Fibroblast of lung (primary cell): ENCODE results near the gene GLDC.

ENCODE experiments used
- EZH2 ChIP-seq: IDR thresholded peaks from 2 replicates; pipeline ENCODE4 v1.5.1; 2012; ENCODE audit warnings: low read length, control low read depth, mild to moderate bottlenecking; ENCODE audit errors: missing control alignments
- TF ChIP-seq, protein P1 (sequence below), 2 donors: IDR thresholded peaks in 1 of 2; conservative IDR thresholded peaks in 1 of 2; 1 replicate in 1 of 2; 2 replicates in 1 of 2; pipeline ENCODE4 v1.5.1; 2011 to 2012; ENCODE audit warnings: low read length in 2 of 2, control low read depth in 1 of 2, inconsistent platforms in 1 of 2, low read depth in 1 of 2, mild to moderate bottlenecking in 1 of 2

DNA sequence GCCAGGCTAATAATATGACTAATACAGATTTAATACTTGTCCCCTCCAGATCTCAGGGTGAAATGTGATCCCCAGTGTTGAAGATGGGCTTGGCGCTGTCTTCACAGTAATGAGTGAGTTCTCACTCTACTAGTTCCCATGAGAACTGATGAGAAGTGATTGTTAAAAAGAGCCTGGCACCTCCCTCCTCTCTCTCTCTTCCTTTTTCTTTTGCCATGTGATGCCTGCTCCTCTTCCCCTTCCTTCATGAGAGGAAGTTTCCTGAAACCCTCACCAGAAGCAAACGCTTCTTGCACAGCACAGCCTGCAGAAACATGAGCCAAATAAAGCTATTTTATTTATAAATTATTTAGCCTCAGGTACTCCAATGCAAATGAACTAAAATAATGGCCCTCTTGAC is 55.2 kb downstream of the GLDC start:
- TF ChIP-seq, protein P1, sequence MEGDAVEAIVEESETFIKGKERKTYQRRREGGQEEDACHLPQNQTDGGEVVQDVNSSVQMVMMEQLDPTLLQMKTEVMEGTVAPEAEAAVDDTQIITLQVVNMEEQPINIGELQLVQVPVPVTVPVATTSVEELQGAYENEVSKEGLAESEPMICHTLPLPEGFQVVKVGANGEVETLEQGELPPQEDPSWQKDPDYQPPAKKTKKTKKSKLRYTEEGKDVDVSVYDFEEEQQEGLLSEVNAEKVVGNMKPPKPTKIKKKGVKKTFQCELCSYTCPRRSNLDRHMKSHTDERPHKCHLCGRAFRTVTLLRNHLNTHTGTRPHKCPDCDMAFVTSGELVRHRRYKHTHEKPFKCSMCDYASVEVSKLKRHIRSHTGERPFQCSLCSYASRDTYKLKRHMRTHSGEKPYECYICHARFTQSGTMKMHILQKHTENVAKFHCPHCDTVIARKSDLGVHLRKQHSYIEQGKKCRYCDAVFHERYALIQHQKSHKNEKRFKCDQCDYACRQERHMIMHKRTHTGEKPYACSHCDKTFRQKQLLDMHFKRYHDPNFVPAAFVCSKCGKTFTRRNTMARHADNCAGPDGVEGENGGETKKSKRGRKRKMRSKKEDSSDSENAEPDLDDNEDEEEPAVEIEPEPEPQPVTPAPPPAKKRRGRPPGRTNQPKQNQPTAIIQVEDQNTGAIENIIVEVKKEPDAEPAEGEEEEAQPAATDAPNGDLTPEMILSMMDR (conservative IDR thresholded peaks at IDR 0.05 in 1 of 2, IDR thresholded peaks at IDR 0.05 in 1 of 2; ENCODE audit: low read depth in 1 of 2, low read length in 2 of 2): no peak
- TF ChIP-seq EZH2: no peak
